Superior temporal gyrus (tissue), 1 donor: ENCODE data around the gene SRP9.
"Not testable (repeated sequence)": the region's sequence is repeated elsewhere in the genome, so short reads cannot be mapped to it uniquely, and the experiment has no call there.

ENCODE experiments used
- DNase-seq: peaks from one replicate; pipeline ENCODE4 v3.0.0-alpha.2; 2016; ENCODE audit errors: extremely low spot score

The SRP9 gene

DNA sequence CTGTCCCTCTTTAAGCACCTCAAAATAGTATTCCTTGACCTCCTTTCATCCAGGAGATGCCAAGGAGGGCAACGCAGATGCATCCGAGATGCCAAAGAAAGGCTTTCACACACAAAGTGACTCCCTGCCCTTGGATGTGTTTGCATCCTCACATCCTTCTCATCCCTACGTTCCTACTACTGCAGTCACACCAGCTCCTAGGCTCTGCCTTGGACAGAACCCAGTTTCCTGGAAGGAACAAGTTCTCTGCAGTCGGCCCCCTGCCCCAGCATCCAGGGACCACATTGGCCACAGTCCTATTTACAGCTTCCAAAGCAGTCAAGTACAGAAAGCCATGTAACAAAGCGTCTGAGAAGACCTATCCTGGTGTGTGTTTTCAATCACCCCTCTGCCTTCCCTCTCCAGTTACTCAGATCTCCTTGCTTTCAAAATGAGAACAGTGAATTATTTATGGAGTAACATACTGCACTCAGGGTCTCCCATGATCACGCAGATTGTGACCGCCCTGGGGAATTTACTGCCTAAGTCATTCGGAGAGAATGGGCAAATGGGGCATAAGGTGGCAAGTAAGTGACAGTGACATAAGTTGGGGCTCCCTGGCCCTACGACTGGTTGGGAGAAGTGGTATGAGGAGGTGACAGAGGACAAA lies 21.8 kb upstream of the SRP9 start:
- no peak for DNase-seq

DNA sequence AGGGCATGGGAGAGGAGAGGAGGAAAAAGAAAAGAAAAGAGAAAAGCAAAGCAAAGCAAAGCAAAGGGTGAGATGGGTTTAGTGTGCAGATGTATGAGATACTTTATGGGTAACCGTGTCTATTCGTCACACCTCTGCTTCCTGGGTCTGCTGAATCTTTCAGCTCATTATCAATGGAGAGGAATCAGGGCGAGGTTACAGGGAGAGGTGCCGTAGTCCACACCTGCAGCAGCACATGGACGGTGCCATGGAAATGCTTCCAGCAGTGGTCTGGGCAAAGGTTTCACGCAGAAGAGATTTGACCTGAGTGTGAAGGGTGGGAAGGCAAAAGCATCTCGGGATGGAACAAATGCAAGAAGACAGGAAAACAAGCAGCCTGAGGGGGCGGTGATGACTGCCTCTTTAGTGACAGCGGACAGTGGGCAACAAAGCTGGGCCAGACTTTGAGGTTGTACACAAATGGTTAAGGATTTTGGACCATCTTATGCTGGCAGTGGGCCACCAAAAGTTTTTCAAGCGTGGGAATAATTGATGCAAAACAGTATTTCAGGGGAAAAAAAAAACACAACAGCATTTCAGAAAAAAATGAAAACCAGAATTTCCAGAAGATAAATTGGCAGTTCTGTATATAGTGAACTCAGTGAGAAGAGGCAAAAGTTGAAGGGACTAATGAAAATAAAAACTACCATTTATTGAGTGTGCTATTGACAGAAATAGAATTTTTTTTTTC lies 19.5 kb upstream of the SRP9 start:
- DNase-seq: no peak

DNA sequence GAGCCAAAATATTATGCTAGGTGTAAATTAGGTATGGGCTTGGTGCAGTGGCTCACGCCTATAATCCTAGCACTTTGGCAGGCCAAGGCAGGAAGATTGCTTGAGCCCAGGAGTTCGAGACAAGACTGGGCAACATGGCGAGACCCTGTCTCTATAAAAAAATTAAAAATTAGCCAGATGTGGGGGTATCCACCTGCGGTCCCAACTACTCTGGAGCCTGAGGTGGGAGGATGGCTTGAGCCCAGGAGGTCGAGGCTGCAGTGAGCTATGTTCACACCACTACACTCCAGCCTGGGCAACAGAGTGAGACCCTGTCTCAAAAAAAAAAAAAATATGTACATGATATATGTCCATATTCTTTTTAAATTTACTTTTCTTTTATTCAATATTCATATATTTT lies 17.7 kb upstream of the SRP9 start:
- DNase-seq: not testable (repeated sequence)

DNA sequence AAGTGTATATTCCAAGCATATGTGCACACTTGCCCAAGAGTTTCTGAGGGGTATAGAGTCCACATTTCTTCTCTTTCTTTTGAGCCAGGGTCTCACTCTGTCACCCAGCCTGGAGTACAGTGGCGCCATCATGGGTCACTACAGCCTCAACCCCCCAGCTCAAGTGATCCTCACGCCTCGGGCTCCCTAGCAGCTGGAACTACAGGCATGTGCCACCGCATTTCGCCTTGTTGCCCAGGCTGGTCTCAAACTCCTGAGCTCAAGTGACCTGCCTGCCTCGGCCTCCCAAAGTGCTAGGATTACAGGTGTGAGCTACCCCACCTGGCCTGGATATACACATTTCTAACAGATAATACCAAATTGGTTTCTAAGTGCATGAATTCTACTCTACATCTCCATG lies 17.1 kb upstream of the SRP9 start:
- DNase-seq: no peak

DNA sequence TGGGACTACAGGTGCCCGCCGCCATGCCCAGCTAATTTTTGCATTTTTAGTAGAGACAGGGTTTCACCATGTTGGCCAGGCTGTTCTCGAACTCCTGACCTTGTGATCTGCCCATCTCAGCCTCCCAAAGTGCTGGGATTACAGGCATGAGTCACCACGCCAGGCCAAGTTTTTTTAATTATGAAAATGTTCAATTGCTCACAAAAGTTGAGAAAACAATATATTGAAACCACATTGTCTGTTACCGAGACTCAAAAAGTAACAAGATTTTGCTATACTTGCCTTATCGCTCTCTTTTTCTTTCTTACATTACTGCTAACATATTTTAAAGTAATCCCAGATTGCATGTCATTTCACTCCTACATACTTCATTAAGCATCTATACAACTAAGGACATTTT lies 16.2 kb upstream of the SRP9 start:
- DNase-seq: not testable (repeated sequence)

DNA sequence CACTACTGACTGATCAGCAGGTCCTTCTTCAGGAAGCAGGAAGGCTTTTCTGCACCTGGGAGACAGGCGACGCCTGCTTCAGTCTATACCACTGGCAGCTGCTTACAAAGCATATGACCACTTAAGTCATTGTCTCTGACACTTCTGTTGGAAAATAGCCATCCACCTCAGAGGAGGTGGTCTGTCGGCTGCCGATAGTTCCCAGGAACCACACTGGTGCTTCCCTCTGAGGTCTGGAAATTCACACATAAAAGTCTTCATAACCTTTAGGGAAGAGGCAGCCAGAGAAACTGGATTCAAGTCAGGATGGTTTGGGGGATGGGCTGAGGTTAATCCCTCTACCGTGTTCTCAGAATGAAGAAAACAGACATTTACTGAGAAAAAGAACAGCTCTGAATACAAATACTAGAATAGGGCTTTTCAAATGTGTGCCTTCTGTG lies 15.6 kb upstream of the SRP9 start:
- no peak for DNase-seq

DNA sequence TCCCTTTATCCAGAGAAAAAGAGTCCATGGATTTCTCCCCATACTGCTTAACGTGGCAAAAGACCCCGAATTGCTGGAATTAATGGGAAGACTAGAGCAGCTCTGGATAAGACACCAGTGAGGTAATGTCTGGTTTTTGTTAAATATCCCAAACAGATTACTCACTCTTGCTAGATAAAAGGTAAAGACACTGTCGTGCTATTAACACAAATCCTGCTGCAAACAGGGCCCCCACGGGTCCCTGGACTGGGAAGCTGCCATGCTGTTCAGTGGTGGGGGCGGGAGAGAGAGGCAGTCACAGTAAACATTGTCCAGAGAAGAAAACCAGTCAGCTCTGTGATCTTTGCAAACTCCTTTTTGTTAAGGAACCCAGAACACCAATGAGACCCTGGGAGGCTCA lies 15.2 kb upstream of the SRP9 start:
- no peak for DNase-seq

DNA sequence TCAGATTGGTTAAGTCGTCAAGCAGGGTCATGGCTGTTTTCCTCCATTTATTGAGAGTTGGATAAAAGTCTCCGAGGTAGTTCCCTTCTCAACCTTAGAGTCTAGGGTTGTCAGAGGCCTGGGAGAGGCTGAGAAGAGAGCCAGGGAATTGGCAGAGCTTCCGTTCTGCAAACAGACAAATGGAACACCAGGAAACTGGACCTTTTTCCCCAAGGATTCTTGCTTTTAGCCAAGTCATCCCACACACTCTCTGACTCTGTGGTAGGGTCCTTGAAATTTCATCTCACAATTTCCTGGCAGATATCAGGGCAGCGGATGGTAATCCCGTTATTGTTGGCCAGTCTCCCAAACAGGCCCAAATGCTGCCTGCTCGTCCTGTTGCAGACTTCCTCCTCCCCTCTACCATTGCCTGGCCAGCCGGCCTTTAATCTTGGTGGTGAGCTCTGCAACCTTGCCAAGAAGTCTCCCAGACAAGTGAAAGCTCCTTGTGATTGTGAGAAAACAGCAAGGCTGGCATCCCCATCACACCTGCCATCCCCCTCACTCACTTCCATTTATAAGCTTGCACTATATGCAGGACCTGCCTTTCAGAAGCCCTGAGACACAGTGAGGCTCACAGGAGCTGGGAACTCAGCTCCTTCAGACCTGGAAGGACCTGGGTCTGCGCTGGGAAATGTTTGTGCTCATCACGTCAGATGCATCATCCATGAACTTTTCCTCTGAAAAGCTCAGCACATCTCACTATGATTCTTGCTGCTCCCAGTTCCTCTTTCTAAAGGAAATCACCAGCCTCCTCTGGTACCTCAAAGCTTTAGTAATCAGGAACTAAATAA lies 13.7 kb upstream of the SRP9 start:
- DNase-seq: no peak

DNA sequence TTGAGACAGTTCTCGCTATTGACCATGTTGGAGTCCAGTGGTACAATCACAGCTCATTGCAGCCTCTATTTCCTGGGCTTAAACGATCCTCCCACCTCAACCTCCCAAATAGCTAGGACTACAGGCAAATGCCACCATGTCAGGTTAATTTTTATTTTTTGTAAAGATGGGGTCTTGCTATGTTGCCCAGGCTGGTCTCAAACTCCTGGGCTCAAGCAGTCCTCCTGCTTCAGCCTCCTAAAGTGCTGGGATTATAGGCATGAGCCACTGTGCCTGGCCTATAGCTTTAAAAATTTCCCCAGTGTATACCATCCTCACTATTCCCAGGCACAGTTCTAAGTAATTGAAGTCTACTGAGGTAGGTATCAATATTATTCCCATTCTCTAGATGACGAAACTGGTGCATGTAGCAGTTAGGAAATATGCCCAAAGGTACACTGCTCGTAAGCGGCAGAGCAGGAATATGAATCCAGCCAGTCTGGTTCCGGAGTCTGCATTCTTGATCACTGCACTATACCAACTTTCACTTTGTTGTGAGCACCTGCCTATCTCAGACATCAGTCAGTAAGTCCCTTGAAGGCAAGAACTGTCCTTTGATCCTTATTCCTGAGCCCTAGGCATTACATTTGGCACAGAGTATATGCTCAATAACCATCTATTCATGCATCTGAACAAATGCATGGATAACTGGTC lies 11.5 kb upstream of the SRP9 start:
- no peak for DNase-seq

DNA sequence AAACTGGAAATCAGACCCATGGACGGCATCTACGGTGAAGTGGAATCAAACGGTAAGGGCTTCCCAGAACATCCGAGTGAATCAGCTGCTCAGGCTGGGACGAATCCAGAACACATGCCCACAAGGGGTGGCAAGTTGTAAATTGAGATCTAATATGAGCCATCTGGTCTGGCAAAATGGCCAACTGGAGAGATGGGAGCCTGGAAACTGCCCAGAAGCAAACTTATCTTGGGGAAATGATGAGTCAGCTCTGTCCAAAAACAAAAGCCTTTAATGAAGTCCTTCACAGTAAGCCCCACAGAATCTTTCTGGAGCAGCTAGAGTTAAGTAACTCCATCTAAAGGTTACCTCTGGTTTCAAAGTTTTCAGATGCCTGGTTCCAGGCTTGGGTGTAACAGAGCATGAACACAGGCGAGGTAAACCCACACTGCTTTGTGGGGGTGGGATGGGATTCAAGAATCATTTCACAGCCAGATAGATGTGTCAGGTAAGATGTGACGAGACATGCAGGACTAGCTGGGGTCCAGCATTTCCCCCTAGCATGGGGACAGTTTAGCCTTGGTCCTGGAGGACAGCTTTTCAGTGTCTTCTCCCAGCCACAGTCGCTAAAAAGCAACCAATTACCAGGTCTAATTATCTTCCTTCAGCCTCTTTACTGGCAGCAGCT lies 10.5 kb upstream of the SRP9 start:
- DNase-seq: peak; percentile 60

DNA sequence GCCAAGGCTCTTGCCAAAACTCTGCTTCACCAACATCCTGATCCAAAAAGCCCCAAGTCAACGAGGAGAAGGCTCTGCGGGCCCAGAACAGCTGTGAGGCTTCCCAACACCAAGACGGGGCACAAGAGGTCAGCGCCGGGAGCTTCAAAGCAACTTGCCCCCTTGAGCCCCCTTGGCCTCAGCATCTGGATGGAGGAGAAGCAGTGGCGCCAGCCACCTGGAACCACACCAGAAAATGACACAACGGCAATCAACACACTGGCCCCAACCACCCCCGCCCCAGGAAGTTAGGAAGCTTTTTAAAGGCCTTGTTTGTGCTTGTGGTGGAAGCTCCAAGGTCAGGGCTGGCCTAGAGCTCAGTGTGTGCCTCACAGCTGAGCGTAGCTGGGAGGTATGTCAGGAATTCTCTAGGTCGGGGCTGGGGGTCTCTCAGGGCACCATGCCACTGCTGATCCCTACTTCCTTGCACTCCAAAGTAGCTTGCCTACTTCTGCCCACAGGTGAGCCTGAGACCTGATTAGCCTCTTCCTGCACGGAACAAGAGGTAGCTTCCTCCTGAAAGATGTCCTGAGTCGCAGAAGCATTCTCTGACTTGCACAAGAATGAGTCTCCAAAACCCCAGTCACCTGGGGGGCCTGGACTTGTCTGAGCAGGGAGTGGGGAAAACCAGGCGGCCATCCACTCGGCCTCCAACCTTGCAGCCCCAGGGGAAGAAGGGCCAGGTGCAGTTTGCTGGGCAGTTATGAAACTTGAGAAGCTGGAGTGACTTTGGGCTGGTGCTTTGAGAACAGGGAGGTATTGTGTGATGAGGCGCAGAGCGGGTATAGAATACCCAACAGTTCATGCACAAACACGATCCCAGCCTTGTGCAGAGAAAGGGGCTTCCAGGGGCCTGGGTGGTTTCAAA lies 9.7 kb upstream of the SRP9 start:
- DNase-seq: no peak

DNA sequence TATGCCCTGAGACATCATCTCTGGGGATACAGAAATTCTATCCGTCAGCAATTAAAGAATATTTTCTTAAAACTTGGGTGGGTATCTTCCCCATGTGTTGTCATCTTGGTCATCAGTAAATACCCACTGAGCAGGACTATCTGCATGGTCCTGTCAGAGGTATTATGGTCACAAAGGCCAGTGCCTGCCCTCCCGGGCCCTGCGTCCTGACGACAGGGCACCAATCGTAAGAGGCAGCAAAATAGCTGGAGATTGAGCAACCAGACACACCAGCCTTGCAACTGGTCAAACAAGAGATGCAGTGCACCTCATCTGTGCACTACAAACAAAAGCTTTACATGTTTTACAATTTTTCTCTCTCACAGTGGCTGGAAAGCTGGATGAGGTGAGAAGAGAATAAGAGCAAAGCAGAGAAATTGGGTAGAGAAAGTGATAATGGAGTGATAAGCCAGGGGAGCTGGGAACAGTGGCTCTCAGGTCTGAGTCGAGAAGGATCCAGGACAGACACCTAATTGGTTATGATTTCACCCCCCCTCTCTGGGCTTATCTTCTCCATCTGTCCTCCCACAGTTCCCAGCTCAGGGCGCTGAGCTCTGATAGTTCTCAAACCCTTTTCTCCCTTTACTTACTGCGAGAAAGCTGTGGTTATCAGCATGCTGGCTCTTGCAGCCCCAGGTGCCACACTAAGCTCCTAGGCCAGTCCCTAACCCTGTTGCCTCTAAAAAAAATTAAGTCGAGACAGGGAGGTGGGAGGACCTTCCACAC lies 8.8 kb upstream of the SRP9 start:
- DNase-seq: no peak

DNA sequence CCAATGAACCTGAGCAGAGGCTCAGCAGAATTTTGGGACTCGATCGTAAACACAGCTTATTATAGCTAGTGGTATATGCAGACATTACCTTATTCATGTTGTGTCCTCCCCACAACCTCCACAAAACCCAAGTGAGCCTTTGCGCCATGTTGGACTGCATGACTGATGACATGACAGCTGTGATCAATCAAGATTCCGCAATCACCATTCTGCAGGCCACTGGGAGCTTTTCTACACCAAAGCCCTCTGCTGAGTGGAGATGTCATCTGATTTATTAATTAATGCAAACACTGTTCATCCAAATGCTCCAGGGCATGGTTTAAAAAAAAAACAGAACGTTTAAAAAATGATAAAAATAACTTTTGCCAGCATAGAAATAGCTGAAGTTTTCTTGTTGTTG lies 7.9 kb upstream of the SRP9 start:
- no peak for DNase-seq

DNA sequence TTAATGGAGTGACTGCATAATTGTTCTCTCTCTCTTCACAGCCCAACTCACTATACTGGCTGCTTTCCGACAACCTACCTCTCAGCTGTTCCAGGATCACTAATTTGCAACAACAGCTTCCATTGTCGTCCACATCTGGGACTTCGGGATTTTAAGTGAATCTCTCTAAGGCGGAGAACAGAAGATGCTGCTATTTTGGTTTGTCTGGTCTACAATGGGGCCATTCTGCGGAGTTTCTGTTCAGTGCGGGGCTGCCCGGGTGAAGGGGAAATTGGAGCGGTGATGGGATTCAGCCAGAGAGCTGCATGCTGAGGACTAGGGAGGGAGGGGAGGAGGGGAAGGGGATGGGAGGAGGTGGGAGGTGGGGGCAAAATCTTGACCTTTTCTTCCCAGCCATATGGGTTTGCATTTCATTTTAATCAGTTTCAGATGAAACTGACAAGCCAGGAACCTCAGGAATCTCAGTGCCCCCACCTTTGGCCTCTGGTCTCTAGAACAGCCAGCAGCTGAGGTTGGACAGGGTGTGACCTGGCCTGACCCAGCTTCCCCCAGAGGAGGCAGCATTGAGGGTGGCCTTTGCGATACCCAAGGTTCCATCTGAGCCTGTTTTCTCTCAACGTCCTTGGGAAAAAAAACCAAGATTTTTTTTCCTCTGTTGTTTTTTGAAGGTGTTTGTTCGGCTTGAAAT lies 6.9 kb upstream of the SRP9 start:
- peak; percentile 38 for DNase-seq

DNA sequence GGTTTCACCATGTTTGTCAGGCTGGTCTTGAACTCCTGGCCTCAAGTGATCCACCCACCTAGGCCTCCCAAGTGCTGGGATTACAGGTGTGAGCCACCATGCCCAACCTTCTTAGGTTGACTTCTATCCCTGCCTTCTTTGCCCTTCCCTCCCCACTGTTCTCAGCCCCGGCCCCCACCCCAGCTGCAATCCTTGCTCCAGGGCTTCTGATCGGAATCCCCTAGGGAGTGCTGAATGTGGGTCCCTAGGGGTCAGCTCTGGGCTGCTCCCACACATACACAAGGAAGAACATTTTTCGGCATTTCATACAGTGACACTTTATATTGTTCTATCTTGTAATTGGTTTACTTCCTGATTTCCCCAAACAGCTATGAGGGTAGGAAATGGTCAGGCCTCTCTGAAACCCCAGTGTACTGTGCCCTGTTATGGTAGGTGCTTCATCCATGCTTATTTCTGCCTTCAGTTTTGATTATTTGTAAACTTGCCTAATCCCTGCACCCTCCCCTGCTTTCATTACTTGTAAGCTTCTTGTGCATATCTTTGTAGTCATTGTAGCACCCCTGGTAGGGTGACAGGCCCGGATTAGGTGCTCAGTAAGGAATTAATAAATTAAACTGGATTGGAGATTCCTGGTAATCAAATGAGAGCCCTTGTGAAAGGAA lies 5.8 kb upstream of the SRP9 start:
- DNase-seq: no peak

DNA sequence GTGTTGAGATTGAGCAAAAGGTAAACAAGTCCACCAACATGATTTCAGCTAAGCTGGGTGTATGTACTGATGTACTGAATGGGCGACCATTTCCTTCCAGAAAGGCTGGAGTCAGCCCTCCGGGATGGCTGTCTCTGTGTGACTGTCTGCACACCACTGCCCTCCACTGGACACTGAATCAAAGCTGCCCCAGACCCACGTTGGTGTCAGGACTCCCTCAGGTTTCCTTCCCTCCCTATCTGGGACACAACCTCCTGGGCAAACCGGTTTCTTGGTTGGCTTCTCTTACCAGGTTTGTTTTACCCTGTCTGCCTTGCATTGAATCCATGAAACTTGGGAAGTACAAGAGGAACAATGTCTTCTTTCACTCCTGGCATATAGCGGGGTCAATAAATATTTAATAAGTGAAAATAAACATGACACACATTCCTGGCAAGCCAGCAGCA lies 5.3 kb upstream of the SRP9 start:
- peak; percentile 92 for DNase-seq

DNA sequence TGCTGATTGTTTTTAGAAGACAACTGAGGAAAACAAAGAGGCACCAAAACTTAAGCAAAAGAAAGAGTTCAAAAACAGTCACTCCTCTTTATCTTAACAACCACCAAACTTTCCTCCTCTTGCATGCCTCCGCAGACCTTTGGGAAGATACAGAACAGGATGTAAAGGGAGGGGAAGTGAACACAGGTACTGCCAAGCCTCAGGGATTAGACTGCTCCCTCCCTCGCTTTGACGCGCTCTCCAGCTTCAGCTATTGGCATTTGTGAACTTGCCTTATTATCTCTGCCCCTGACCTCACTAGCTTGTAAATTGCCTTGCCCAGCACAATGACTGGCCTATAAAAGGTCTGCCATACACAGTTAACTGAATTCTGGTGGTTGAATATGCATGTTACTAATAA lies 4.8 kb upstream of the SRP9 start:
- no peak for DNase-seq
